ENCODE data around the gene FHOD3.

The FHOD3 gene

GRCh38 chr18:36732264-36732663, 434.8 kb downstream of the FHOD3 start:
- H3K27me3 Mint-ChIP-seq, result peaks cover 6% of the 10 kb centered on the region
- peaks cover 4% of the 10 kb centered on the region for H3K9me3 Mint-ChIP-seq
- no peak for DNase-seq
- H3K4me3 Mint-ChIP-seq, result no peak overlapping the region
- no peak overlapping the region for H3K27ac Mint-ChIP-seq
- H3K4me1 Mint-ChIP-seq (ENCODE audit: low read depth), result no peaks in the 10 kb centered on the region
- no peaks in the 10 kb centered on the region for H3K36me3 Mint-ChIP-seq (ENCODE audit: low read depth)

GRCh38 chr18:36733150-36733549, 435.6 kb downstream of the FHOD3 start:
- Mint-ChIP-seq H3K4me1 (ENCODE audit: low read depth) (no peaks in the 10 kb centered on the region), H3K27me3 (peaks cover 6% of the 10 kb centered on the region), H3K27ac (no peak overlapping the region), H3K9me3 (peaks cover 4% of the 10 kb centered on the region), H3K4me3 (no peak overlapping the region), H3K36me3 (ENCODE audit: low read depth) (no peaks in the 10 kb centered on the region)
- no peak for DNase-seq

- Mint-ChIP-seq H3K27me3 (peaks cover 6% of the 10 kb centered on the region), H3K27ac (no peak overlapping the region), H3K4me1 (ENCODE audit: low read depth) (no peaks in the 10 kb centered on the region), H3K9me3 (peaks cover 4% of the 10 kb centered on the region), H3K4me3 (no peak overlapping the region), H3K36me3 (ENCODE audit: low read depth) (no peaks in the 10 kb centered on the region)
- no peak for DNase-seq
Measured at GRCh38 chr18:36734596-36734995, 437.1 kb downstream of the FHOD3 start.

GRCh38 chr18:36735130-36735529, 437.6 kb downstream of the FHOD3 start:
- DNase-seq, result no peak
- no peaks in the 10 kb centered on the region for H3K36me3 Mint-ChIP-seq (ENCODE audit: low read depth)
- H3K9me3 Mint-ChIP-seq, result peaks cover 4% of the 10 kb centered on the region
- H3K27ac Mint-ChIP-seq, result no peak overlapping the region
- H3K4me1 Mint-ChIP-seq (ENCODE audit: low read depth), result no peaks in the 10 kb centered on the region
- peaks cover 4% of the 10 kb centered on the region for H3K27me3 Mint-ChIP-seq
- no peak overlapping the region for H3K4me3 Mint-ChIP-seq

DNA sequence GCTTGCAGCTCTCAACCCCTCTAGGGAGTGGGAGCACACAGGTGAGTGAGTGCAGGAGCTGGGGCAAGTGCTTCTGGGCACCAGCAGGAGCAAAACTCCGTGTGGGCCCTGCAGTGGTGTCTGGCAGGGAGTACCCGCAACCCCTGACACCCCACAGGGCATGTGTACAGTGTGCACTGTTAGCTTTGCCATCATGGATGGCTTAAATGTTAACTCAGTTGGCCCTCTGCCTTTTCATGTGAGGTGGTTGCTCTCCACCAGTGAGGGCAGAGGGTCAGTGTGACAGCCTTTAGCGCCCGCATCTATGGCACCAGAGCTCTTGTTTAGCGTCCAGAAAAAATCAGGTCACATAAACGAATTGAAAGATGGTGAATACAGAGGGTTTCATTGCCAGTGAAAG, 438.6 kb downstream of the FHOD3 start:
- no peaks in the 10 kb centered on the region for H3K4me1 Mint-ChIP-seq (ENCODE audit: low read depth)
- no peak overlapping the region for H3K4me3 Mint-ChIP-seq
- no peak for DNase-seq
- H3K9me3 Mint-ChIP-seq, result peaks cover 4% of the 10 kb centered on the region
- H3K27me3 Mint-ChIP-seq, result peaks cover under 1% of the 10 kb centered on the region
- no peak overlapping the region for H3K27ac Mint-ChIP-seq
- H3K36me3 Mint-ChIP-seq (ENCODE audit: low read depth), result no peaks in the 10 kb centered on the region

GRCh38 chr18:36737316-36737715, 439.8 kb downstream of the FHOD3 start:
- H3K27me3 Mint-ChIP-seq, result peaks cover 7% of the 10 kb centered on the region
- H3K4me3 Mint-ChIP-seq, result no peak overlapping the region
- DNase-seq, result no peak
- peaks cover 4% of the 10 kb centered on the region for H3K9me3 Mint-ChIP-seq
- no peaks in the 10 kb centered on the region for H3K4me1 Mint-ChIP-seq (ENCODE audit: low read depth)
- H3K27ac Mint-ChIP-seq, result no peak overlapping the region
- H3K36me3 Mint-ChIP-seq (ENCODE audit: low read depth), result no peaks in the 10 kb centered on the region

- peaks cover 7% of the 10 kb centered on the region for H3K27me3 Mint-ChIP-seq
- no peaks in the 10 kb centered on the region for H3K9me3 Mint-ChIP-seq
- no peaks in the 10 kb centered on the region for H3K36me3 Mint-ChIP-seq (ENCODE audit: low read depth)
- H3K4me1 Mint-ChIP-seq (ENCODE audit: low read depth), result no peaks in the 10 kb centered on the region
- no peak for DNase-seq
- no peak overlapping the region for H3K4me3 Mint-ChIP-seq
- no peak overlapping the region for H3K27ac Mint-ChIP-seq
Measured at GRCh38 chr18:36744261-36744876, 446.9 kb downstream of the FHOD3 start.

- H3K4me1 Mint-ChIP-seq (ENCODE audit: low read depth), result no peaks in the 10 kb centered on the region
- no peaks in the 10 kb centered on the region for H3K36me3 Mint-ChIP-seq (ENCODE audit: low read depth)
- DNase-seq, result no peak
- no peaks in the 10 kb centered on the region for H3K9me3 Mint-ChIP-seq
- H3K27me3 Mint-ChIP-seq, result peaks cover 10% of the 10 kb centered on the region
- no peak overlapping the region for H3K27ac Mint-ChIP-seq
- H3K4me3 Mint-ChIP-seq, result no peak overlapping the region
Measured at GRCh38 chr18:36745219-36745975, 447.9 kb downstream of the FHOD3 start.

GRCh38 chr18:36752929-36753865, 455.7 kb downstream of the FHOD3 start:
- H3K36me3 Mint-ChIP-seq (ENCODE audit: low read depth), result no peaks in the 10 kb centered on the region
- H3K4me1 Mint-ChIP-seq (ENCODE audit: low read depth), result no peaks in the 10 kb centered on the region
- H3K9me3 Mint-ChIP-seq, result no peaks in the 10 kb centered on the region
- H3K4me3 Mint-ChIP-seq, result no peak overlapping the region
- peaks cover 12% of the 10 kb centered on the region for H3K27me3 Mint-ChIP-seq
- no peak overlapping the region for H3K27ac Mint-ChIP-seq
- no peak for DNase-seq

DNA sequence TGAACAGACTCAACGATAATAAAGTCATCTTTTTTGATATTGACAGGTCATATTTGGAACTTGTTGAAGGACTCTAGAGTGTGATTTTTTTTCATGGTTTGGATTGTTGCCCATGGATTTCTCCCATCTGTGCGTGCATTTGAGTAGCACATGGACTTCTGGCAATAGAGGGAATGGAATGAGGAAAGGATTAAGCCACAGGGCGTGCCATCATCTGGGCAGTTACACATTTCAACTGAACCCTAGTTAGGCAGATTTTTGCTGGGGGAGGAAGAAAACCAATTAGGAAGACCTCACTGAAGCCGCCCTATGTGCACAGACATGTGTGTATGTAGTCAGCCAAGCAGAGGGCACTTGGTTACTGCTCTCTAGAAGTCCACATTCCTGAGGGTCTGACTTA, 458.7 kb downstream of the FHOD3 start:
- H3K4me1 Mint-ChIP-seq (ENCODE audit: low read depth), result no peaks in the 10 kb centered on the region
- DNase-seq, result no peak

GRCh38 chr18:36757081-36757480, 459.6 kb downstream of the FHOD3 start:
- Mint-ChIP-seq H3K4me1 (ENCODE audit: low read depth) (peaks cover 4% of the 10 kb centered on the region), H3K36me3 (ENCODE audit: low read depth) (no peaks in the 10 kb centered on the region), H3K27ac (no peak overlapping the region), H3K27me3 (peaks cover 28% of the 10 kb centered on the region), H3K9me3 (no peaks in the 10 kb centered on the region), H3K4me3 (no peak overlapping the region)
- DNase-seq, result no peak

More for the DNA sequence above, 458.7 kb downstream of the FHOD3 start:
- no peak overlapping the region for H3K27ac Mint-ChIP-seq
- H3K4me3 Mint-ChIP-seq, result no peak overlapping the region
- peaks cover 22% of the 10 kb centered on the region for H3K27me3 Mint-ChIP-seq
- H3K9me3 Mint-ChIP-seq, result no peaks in the 10 kb centered on the region
- no peaks in the 10 kb centered on the region for H3K36me3 Mint-ChIP-seq (ENCODE audit: low read depth)

DNA sequence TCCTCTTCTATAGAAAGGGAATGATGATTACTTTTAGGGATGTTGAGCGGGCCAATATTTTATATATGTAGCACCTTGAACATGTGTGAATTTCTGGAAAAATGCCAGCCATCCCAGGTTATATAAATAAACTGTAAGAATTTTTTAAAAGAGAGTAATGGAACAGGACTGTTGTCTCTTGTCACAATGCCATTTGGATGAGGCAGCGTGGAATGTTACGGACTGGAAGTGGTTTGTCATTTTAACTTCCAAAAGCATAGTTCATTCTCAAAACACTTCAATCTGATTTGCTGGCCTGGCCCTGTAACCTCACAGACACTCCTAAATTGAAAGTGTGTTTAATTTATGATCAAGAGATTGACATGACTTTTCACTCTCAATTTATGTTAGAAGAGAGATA, 460.5 kb downstream of the FHOD3 start:
- Mint-ChIP-seq H3K27me3 (peaks cover 28% of the 10 kb centered on the region), H3K9me3 (no peaks in the 10 kb centered on the region), H3K4me3 (no peak overlapping the region), H3K36me3 (ENCODE audit: low read depth) (no peaks in the 10 kb centered on the region), H3K27ac (no peak overlapping the region), H3K4me1 (ENCODE audit: low read depth) (peaks cover 8% of the 10 kb centered on the region)
- DNase-seq, result no peak

- H3K4me3 Mint-ChIP-seq, result no peak overlapping the region
- no peaks in the 10 kb centered on the region for H3K9me3 Mint-ChIP-seq
- peaks cover 28% of the 10 kb centered on the region for H3K27me3 Mint-ChIP-seq
- H3K36me3 Mint-ChIP-seq (ENCODE audit: low read depth), result no peaks in the 10 kb centered on the region
- H3K4me1 Mint-ChIP-seq (ENCODE audit: low read depth), result peaks cover 8% of the 10 kb centered on the region
- DNase-seq, result no peak
- H3K27ac Mint-ChIP-seq, result no peak overlapping the region
Measured at GRCh38 chr18:36758623-36759022, 461.1 kb downstream of the FHOD3 start.

- no peak for DNase-seq
- Mint-ChIP-seq H3K4me1 (ENCODE audit: low read depth) (peaks cover 8% of the 10 kb centered on the region), H3K36me3 (ENCODE audit: low read depth) (no peaks in the 10 kb centered on the region), H3K9me3 (no peaks in the 10 kb centered on the region), H3K4me3 (no peak overlapping the region), H3K27ac (no peak overlapping the region), H3K27me3 (peaks cover 28% of the 10 kb centered on the region)
Measured at GRCh38 chr18:36759167-36759776, 461.8 kb downstream of the FHOD3 start.

Measured in activated T-cell treated with anti-CD3 and anti-CD28 coated beads, Interleukin-2, amount 50 U/mL, for 24 hours (primary cell).